ENCODE data around the gene NCAPG2.

DNA sequence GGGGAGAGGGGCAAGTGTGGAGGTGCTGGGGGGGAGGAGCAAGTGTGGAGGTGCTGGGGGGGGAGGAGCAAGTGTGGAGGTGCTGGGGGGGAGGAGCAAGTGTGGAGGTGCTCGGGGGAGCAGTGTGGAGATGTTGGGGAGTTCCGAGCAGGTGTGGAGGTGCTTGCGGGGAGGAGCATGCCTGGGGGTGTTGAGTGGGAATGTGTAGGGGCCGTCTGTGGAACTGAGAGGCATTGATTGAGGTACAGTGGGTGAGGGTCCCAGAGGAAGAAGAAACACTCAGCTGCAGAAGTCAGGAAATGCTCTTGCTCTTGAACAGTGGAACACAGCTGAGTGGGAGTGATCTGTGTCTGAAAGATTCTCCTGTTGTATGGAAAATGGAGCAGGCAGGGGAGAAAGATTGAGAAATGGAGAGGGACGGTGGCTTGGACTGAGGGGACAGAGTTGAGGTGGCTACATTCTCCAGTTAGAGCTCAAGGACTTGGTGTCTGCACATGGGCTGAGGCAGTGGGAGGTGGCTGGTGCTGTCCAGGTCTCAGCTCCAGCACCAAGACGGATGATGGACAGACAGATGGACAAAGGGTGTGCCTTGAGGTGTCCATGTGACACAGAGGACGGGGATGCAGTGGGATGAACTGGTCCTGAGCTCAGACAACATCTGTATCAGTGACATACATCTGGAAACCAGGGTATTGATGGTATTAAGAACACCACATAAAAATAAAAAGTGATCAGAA is 25.2 kb upstream of the NCAPG2 start:
- TF ChIP-seq SP1 (IDR thresholded peaks at IDR 0.05) (no peak), SUZ12 (IDR thresholded peaks at IDR 0.05) (no peak), NFRKB (IDR thresholded peaks at IDR 0.05) (no peak), ARNT (IDR thresholded peaks at IDR 0.05) (no peak), TARDBP (IDR thresholded peaks at IDR 0.05) (no peak), FOXK2 (IDR thresholded peaks at IDR 0.05) (no peak), FOXA1 (IDR thresholded peaks at IDR 0.05) (no peak), FOXM1 (IDR thresholded peaks at IDR 0.05; ENCODE audit: borderline replicate concordance) (no peak), L3MBTL2 (conservative IDR thresholded peaks at IDR 0.05) (no peak), LEF1 (IDR thresholded peaks at IDR 0.05; ENCODE audit: borderline replicate concordance) (no peak), ZNF384 (IDR thresholded peaks at IDR 0.05) (no peak), BHLHE40 (IDR thresholded peaks at IDR 0.05; ENCODE audit: borderline replicate concordance) (no peak)

All from HEK293T (cell line).